ENCODE data around the gene ZFAND3.

DNA sequence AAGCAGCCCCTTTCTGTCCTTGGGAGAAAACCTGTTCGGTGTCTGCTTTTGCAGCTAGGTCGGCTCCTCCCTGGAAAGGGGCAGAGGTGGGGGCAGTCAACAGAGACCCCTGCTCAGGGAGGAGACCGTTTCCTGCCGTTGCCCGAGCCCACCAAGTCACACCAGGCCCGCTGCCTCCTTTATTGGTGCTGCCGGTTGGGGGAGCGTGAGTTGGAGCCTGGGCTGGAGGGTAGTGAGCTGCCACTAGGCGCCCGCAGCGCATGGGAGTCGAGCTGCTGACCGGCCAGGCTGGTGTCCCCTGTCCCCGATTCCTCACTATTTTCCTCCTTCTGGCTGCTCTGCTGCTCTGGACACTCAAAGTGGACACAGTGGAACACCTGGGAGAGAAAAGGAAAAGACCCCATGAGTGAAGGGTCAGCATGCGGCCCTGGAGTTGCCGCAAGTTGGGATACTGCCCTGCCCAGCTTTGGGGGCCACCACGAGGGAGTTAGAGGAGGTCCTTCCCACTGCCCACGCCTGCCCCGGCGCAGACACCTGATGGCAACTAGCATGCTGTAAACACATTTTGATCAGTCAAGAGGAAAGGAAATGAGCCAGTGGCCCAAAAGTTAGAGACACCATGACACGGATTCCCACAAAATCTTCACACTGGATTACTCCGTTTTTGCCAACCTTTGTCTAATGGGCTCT is 355.4 kb downstream of the ZFAND3 start:
- TF ChIP-seq, protein P1, sequence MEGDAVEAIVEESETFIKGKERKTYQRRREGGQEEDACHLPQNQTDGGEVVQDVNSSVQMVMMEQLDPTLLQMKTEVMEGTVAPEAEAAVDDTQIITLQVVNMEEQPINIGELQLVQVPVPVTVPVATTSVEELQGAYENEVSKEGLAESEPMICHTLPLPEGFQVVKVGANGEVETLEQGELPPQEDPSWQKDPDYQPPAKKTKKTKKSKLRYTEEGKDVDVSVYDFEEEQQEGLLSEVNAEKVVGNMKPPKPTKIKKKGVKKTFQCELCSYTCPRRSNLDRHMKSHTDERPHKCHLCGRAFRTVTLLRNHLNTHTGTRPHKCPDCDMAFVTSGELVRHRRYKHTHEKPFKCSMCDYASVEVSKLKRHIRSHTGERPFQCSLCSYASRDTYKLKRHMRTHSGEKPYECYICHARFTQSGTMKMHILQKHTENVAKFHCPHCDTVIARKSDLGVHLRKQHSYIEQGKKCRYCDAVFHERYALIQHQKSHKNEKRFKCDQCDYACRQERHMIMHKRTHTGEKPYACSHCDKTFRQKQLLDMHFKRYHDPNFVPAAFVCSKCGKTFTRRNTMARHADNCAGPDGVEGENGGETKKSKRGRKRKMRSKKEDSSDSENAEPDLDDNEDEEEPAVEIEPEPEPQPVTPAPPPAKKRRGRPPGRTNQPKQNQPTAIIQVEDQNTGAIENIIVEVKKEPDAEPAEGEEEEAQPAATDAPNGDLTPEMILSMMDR (IDR thresholded peaks at IDR 0.05; ENCODE audit: poor library complexity) = no peak
- no peak for TF ChIP-seq EZH2 (IDR thresholded peaks at IDR 0.05; ENCODE audit: borderline replicate concordance)
- no peak for TF ChIP-seq EZH2phosphoT487 (IDR thresholded peaks at IDR 0.05; ENCODE audit: low read depth, severe bottlenecking, unreplicated experiment)

Measured in hepatocyte (in vitro differentiated cells).